ENCODE measurements around the gene GRB10.

GRB10 gene

GRCh38 chr7:50651271-50651989, 131.3 kb downstream of the GRB10 start:
- DNase-seq, result no peak

GRCh38 chr7:50650057-50650664, 132.5 kb downstream of the GRB10 start:
- DNase-seq, result no peak

- DNase-seq, result no peak
These were observed 133.3 kb downstream of the GRB10 start for GRCh38 chr7:50649259-50649885.

GRCh38 chr7:50648570-50649169, 134.0 kb downstream of the GRB10 start:
- DNase-seq, result no peak

- no peak for DNase-seq
These were observed 134.6 kb downstream of the GRB10 start for GRCh38 chr7:50648076-50648475.

GRCh38 chr7:50647286-50647980, 135.3 kb downstream of the GRB10 start:
- DNase-seq, result no peak

GRCh38 chr7:50646069-50646468, 136.6 kb downstream of the GRB10 start:
- DNase-seq, result no peak

GRCh38 chr7:50645186-50645585, 137.5 kb downstream of the GRB10 start:
- no peak for DNase-seq

- no peak for DNase-seq
These were observed 138.1 kb downstream of the GRB10 start for GRCh38 chr7:50644586-50644985.

GRCh38 chr7:50644114-50644513, 138.6 kb downstream of the GRB10 start:
- no peak for DNase-seq

- DNase-seq, result no peak
These were observed 141.0 kb downstream of the GRB10 start for GRCh38 chr7:50641442-50642405.

GRCh38 chr7:50640779-50641178, 141.9 kb downstream of the GRB10 start:
- DNase-seq, result no peak

GRCh38 chr7:50640256-50640655, 142.4 kb downstream of the GRB10 start:
- no peak for DNase-seq

GRCh38 chr7:50637725-50638643, 144.7 kb downstream of the GRB10 start:
- DNase-seq, result no peak

GRCh38 chr7:50634378-50634777, 148.3 kb downstream of the GRB10 start:
- no peak for DNase-seq

GRCh38 chr7:50633414-50633710, 149.3 kb downstream of the GRB10 start:
- no peak for DNase-seq

GRCh38 chr7:50632561-50633413, 149.9 kb downstream of the GRB10 start:
- peak; percentile 52 for DNase-seq

- no peak for DNase-seq
These were observed 151.1 kb downstream of the GRB10 start for GRCh38 chr7:50631639-50632038.

GRCh38 chr7:50631100-50631499, 151.6 kb downstream of the GRB10 start:
- DNase-seq, result no peak
